Peyer's patch (tissue), 4 donors: ENCODE results near the gene LCLAT1.

Experiments used
- POLR2A ChIP-seq, 2 donors: fragments of 450-650 bp; IDR thresholded peaks; one replicate each; pipeline ENCODE4 v1.5.1; 2017; ENCODE audit warnings: antibody characterized with exemption in 2 of 2, mild to moderate bottlenecking in 2 of 2, moderate library complexity in 2 of 2
- TF ChIP-seq, protein P1 (sequence below), 6 experiments: fragments of 450-650 bp in 4 of 6; fragments of 200-600 bp in 2 of 6; sonication (generic) in 1 of 6; IDR thresholded peaks; one replicate each; pipeline ENCODE4 v1.5.1; 2017 to 2019; ENCODE audit warnings: antibody characterized with exemption in 6 of 6, mild to moderate bottlenecking in 3 of 6, moderate library complexity in 1 of 6

GRCh38 chr2:30446602-30447148 is 371 bp upstream of the LCLAT1 start:
- TF ChIP-seq, protein P1, sequence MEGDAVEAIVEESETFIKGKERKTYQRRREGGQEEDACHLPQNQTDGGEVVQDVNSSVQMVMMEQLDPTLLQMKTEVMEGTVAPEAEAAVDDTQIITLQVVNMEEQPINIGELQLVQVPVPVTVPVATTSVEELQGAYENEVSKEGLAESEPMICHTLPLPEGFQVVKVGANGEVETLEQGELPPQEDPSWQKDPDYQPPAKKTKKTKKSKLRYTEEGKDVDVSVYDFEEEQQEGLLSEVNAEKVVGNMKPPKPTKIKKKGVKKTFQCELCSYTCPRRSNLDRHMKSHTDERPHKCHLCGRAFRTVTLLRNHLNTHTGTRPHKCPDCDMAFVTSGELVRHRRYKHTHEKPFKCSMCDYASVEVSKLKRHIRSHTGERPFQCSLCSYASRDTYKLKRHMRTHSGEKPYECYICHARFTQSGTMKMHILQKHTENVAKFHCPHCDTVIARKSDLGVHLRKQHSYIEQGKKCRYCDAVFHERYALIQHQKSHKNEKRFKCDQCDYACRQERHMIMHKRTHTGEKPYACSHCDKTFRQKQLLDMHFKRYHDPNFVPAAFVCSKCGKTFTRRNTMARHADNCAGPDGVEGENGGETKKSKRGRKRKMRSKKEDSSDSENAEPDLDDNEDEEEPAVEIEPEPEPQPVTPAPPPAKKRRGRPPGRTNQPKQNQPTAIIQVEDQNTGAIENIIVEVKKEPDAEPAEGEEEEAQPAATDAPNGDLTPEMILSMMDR (IDR thresholded peaks at IDR 0.05) = no peak
- no peak for TF ChIP-seq POLR2A (IDR thresholded peaks at IDR 0.05)
